Measurements from ENCODE around the gene FGF3.

Gene FGF3

DNA sequence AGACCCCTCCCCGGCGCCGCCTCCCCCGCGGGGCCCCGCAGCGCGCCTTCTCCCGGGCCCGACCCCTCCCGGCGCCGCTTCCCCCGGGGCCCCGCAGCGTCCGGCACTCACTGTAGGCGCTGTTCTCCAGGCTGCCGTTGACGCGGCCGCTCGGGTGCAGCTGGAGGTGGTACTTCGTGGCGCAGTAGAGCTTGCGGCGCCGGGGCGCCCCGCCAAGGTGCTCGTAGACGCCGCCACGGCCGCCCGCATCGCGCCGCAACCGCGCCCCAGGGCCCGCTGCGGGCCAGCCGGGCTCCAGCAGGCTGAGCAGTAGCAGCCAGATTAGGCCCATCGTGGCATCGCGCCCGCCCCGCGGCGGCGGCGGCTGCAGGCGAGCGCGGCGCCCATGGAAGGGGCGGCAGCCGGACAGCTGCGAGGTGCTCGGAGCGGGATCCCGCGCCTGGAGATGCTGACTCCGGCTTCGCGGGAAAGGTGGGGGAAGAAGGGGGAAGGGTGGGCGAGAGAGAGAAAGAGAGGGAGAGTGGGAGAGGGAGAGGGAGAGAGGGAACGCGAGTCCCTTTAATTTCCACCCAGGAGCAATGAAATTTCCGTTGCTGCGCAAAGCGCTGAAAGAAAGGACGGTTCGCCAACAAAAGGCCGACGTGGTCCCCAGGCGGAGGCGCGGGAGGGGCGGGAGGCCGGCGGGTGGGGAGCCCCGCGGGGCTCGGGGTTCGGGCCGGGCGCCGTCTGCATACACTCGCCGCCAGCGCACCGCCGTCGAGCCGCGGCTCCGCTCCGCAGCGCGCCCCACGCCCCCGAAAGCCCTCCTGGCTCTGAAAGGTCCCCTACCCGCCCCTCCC, at the start of gene FGF3:
Gene FGF3 (minus strand): TSS at position 814 of the 839 bp plus-strand sequence. CDS start 483 bp downstream, at position 331.
- DNase-seq: no peak

DNA sequence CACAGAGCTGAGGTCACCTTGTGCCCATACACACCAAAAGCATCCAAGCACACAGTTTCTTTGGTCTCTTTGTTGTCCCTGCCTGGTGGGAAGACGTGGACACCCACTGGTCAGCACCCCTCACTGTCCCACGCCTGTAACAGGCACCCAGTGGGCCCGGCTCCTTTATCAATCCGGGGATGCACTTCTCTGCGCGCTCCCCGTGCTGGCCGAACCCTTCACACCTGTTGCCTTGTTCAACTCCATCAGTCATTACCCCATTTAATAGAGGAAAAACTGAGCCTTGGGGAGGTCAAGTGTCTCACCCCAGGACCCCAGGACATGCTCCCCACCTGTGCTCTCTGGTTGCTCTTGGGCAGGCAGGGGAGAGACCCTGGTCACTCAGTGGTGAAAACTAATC, 49.7 kb upstream of the FGF3 start:
- DNase-seq: no peak

DNA sequence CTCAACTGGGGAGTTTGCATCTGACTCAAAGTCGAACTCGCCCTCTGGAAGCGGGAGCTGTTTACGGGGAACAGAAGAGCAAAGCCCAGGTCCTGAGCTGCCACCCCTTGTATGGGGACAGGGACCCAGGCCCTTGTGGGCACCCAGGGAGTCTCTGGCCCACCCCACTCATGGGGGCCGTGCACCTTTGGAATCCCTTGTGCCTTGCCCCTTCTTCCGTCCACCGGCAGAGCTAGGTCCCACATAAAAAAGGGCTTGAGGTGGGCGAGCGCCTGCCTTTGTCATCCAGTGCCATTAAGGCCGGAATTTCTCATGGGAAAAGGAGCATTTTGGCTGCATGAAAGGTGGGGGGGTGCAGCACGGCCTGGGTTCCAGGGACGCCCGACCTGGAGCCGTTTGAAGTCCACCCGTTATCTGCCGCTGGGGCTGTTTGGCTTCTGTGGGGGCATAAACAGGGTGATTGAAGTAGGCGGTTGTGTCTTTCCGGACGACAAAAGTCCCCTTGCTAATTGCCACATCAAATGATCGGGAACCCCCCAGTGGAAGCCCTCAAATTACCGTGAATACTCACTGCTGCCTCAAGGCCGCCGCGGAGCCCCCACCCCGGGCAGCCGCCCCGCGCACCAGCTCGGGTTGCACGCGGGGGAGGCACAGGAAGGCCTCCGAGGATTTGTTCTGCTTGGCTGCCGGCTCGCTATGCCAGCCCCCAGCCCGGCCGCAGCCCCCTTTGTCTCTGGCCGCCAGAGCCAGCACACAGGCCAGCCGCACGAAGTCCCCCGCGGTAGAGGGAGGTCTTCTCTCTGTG, 49.0 kb upstream of the FGF3 start:
- DNase-seq: no peak

DNA sequence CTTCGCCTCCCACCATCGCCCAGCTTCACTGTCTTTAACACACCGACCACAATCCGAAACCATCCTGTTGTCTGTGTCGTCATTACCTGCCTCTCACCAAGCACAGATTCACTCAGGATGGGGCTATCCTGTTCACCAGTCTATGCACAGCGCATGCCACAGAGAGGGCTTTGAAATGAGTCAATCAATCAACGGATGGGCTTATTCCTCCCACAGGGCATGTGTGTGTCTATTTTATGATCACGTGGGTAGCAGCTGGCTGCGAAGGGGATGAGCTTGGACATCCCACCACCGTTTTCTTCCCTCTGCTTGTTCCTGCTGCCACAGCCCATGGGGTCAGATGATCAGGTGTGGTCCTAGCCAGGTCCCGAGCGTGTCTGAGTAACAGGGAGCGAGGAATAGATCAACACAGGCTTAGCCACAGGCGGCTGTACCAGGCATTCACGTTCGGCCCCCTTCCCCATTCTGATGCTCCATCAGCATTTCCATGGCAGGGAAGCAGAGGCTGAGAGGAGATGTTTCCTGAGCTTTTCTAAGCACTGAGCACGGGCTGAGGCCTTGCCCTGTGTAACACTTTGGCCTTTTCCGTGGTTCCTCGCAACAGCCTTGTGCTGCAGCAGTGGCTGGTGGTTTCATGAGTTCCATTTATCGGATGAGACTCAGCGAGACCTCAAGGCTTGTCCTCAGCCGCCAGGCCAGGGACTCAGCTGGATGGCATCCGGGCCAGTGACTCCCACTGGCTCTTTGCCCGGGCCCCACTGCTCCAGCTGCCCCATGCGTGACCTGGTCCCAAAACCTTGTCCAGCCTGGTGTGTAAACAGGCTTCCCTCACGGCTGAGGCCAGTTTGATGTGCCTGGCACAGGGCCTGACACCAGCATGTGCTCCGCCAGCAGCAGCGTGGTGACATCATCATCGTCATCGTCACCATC, 48.1 kb upstream of the FGF3 start:
- DNase-seq: no peak

DNA sequence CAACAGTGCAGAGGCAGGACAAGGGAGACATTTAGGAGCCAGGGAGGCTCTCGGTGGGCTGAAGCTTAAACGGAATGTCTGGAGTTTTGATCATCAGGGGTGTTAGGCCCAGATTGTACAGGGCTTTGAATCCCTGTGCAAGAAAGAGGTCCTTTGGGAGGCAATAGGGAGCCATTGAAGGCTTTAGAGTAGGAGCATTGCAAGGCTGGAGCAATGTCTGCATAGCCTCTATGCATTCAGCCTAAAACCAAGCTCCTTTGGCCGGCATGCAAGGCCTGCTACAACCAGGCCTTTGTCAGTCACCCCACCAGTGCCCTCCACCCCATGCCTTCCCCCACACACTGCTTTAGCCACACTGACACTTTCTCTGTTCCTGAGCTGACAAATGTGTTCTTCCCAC, 47.4 kb upstream of the FGF3 start:
- no peak for DNase-seq

DNA sequence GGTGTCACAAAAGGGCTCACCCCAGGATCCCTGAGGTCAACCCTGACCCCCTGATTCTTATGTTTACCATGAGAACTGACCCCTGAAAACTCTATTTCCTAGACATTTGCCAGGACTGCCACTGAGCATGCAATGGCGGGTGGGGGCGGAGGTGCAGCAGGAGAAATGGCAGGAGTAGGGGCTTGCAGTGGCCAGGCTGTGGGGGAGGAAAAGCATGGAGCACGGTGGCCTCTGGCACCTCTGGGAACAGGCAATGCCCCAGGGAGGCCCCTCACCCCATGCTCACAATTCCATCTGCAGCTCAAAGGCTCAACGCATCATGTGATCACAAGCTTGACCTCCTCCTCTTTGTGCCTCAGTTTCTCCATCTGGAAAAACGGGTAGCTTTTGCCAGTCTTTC, 46.5 kb upstream of the FGF3 start:
- no peak for DNase-seq

DNA sequence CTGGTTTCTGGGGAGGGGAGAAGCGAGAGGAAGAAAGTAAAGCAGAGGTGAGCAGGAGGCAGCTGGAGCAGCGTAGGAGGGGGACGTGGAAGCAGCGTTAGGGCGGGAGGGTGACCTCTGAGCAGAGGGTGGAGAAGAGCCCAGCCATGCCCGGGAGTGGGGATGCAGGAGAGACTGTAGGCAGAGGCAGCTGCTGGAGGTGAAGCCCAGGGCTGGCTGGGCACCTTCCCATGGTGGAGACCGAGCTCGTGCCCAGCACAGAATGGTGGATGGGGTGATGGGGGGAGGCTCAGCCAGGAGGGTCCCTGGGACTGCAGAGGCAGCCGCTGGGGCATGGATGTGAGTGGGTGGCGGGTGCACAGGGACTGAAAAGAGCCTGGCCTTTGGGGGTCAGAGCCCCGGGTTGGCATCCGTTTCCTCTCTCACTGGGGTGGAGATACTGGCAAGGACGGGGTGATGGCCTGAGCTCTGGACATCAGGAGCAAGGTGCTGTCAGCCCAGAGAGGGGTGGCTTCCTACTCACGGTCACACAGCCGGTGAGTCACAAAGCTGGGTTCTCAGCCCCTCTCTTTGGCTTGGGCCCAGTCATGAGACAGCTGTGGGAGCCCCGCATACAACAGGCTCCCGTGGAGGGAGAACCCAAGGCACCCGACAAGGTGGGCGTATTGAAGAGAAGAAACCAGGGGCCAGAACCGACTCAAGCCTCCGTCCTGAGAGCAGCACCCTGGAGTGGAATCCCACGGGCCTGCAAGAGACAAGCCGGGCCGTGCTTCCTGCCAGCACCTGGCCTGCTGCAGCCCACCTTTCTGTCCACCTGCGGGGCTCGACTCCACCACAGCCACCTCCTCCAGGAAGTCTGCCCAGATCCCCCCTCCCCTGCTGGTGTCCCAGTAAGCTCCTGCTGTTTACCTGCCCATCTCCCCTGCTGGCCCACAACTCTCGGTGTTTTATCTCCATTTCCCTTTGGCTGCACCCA, 45.8 kb upstream of the FGF3 start:
- no peak for DNase-seq

DNA sequence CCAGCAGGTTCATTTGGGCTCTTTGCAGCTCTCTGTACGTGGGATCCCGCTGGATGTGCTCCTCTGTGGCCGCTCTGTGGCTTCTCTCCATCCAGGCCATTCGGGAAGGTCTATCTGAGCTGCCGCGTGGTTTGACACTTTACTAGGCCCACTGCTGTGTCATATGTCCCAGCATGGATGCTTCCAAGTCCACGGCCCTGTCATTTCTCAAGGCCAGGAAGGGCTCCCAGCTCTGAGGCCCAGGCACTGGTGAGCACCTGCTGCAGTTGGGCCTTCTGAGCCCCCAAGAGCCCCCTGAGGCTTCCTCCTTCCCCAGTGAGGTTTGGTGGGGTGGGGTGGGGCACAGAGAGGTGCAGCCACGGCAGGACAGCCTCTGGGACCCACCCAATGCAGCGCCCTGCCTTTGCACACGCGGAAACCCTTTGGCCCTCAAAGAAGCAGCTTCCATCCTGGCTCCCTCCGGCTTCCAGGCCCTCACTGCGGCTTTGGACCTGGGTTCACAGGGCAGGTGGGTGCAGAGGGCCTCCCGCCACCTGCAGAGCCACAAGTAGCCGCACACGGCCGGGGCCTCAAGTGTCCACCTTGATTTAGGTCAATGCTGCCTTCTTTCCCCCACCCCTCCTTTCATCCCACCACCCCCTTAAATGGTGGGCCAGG, 44.5 kb upstream of the FGF3 start:
- no peak for DNase-seq

DNA sequence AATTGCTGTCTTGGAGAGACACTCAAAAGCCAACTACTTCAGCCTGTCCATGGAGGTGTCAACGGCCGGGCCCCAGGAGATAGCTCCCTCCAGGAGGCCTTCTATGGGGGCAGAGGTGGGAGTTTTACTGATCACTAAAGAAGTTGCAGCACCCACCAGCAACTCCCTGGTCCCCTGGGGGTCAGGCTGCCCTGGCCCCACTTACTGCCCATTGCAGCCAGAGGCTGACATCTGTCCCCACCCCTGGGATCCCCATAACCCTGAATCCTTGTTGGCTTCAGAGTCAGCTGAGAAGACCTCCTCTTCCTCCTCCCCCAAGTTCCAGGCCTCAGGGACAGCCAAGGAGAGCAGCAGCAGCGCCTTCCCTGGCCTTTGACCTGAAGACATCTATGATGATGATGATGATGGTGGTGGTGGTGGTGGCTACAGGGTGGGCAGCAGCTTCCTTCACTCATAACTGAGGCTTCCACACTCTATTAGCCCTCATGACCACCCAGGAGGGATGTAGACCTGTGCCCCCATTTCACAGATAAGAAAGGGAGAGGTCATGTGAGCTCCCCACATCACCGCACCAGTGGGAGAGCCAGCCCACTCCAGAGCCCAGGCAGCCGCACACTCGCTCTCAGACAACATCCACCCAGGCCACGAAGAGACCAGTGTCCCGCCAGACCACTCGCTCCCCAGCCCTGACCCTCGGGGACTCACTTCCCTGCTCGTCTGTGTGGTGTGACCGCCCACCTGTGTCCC, 43.8 kb upstream of the FGF3 start:
- no peak for DNase-seq

DNA sequence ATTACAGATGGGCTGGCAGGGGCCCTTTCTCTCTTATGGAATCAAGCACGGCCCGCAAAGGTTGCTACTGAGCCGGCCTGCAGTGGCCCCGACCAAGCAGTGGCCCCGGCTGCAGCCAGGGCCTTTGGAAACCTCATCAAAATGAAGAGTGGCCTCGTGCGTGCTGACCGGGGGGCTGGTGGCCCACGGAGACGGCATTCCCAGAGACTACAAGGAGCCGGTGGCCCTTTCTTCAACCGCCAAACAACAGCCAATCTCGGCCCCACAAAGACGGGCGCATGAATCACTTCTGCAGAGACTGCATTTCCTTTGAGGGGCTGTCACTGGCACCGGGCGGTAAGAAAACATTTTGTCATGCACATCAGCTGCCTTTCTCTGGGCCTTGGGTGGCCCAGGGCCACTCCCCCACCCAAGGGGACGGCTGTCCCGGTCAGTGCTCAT, 43.1 kb upstream of the FGF3 start:
- no peak for DNase-seq

DNA sequence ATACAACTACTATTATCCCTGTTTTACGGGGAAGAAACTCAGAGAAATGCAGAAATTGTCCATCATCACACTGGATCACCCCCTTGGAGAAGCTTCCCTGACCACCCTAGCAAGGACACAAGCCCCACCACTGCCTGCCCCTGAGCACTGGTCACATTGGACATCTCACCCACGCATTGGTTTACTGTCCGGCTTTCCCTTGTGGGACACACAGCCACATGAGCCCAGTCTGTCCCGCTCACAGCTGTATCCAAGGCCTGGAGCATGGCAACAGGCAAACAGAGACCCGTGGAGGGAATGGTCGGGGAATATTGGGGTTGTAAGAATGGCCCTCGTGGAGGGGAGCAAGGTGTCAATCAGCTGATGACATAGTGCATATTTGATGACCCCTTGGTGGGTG, 42.7 kb upstream of the FGF3 start:
- no peak for DNase-seq

DNA sequence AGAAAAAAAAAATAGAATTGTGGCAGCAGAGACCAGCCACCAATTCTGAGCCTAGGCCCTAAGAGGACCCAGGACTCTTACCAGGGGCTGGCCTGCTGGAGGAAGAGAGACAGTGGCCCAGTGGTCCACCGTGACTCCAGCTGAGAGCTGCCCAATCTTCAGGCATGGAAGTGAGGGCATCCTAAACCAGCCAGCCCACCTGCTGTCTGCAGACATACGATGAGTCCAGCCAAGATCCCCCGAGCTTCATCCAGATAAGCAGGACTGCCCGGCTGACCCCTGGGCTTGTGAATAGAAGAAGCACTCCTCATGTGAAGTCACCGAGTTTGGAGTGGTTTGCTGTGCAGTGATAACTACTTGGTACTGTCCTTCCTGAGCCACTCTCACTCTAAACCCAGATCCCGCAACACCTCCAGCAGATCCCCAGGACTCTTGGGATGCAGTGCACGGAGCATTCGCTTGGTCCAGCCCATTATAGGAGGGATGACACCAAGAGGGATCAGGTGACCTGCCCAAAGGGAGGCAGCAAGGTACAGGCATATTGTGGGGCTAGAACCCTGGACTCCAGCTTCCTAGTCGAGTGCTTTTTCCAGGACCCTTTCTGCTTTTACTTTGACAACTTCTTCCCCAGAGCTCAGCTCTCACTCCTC, 41.7 kb upstream of the FGF3 start:
- DNase-seq: no peak

DNA sequence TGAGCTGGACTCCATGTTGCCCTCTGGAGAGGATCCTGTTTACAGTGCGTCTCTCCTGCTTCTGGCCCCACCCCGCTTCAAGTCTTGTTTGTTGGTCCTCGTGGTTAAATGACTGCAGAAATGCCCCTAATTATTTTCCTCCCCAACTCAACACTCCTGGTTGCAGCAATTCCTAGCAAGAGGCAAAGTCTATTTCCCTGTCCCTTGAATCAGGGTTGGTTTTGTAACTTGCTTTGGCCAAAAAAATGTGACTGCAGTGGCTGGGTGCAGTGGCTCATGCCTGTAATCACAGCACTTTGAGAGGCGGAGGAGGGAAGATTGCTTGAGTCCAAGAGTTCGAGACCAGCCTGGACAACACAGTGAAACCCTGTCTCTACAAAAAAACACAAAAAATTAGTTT, 41.0 kb upstream of the FGF3 start:
- no peak for DNase-seq

DNA sequence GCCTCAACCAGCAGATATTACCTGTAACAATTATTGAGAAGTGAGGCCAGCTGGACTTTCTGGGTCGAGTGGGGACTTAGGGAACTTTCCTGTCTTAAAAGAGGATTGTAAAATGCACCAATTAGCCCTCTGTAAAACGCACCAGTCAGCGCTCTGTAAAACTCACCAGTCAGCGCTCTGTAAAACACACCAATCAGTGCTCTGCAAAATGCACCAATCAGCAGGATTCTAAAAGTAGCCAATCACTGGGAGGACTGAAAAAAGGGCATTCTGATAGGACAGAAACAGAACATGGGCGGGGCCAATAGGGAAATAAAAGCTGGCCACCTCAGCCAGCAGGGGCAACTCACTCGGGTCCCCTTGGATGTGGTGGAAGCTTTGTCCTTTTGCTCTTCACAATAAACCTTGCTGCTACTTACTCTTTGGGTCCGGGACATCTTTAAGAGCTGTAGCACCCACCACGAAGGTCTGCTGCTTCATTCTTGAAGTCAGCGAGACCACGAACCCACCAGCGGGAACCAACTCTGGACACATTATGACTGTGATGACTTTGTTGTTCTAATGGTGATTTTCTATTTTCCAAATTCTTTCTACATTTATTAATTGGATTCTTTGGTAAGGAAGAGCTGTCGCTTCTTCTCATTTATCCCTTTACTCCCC, 40.2 kb upstream of the FGF3 start:
- no peak for DNase-seq

DNA sequence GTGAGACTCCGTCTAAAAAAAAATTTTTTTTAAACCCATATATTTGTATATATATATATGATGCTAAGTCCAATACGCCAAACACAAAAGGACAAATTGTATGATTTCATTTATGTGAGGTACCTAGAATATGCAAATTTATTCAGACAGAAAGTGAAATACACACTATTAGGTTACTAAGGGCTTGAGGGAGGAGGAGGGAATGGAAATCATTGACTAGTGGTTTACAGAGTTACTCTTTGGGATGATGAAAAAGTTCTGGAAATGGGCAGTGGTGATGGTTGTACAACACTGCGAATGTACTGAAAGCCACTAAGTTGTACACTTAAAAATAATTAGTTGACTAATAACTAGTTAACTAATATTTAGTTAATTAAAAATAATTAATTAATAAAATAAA, 36.2 kb upstream of the FGF3 start:
- no peak for DNase-seq

DNA sequence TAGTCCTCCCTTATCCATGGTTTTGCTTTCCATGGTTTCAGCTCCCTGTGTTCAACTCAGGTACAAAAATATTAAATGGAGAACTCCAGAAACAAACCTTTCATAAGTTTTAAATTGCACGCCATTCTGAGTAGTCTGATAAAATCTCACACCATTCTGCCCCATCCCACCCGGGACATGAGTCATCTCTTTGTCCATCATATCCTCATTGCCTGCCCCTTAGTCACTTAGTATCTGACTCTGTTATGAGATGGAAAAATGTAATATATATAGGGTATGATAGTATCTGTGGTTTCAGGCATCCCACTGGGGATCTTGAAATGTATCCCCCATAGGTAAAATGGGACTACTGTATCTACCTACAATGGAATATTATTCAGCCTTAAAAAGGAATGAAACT, 35.5 kb upstream of the FGF3 start:
- no peak for DNase-seq

DNA sequence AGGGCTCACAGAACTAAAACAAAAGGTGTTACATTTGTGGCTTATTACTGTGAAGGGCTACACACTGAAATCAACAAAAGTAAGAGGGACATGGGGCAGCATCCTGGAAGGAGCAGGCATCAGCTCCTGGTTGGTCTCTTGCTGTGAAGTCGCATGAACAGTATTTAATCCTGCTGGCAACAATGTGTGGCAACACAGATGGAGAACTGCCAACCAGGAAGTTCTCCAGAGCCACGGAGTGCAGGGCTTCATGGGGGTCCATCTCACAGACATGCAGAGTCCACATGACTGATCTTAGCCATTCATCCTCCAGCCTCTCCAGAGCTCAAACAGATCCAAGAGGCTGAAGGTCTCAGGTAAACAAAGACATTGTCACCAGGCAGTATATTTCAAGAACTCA, 32.8 kb upstream of the FGF3 start:
- DNase-seq: no peak

DNA sequence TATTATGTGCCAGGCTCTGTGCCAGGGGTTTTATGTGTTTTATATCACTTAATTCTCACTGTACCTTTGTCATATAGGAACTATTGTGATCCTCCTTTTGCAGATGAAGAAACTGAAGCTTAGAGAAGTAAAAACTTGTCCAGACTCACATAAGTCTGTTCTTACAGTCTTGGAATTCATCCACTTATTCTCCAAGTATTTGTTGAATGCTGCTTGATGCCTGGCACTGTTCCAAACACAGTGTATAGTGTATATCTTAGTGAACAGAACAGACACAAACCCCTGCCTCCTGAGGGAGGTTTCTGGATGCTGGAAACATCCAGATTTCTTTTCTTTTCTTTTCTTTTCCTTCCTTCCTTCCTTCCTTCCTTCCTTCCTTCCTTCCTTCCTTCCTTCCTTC, 29.0 kb upstream of the FGF3 start:
- no peak for DNase-seq

DNA sequence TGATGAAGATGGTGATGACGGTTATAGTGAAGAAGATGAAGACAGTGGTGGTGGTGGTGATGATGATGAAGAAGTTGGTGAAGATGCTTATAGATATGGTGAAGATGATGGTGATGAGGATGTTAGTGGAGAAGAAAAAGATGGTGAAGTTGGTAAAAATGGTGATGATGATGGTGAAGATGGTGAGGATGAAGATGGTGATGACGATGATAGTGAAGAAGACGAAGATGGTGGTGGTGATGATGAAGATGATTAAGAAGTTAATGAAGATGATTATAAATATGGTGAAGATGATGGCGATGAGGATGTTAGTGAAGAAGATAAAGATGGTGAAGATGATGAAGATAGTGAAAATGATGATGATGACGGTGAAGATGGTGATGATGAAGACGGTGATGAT, 25.2 kb upstream of the FGF3 start:
- no peak for DNase-seq

DNA sequence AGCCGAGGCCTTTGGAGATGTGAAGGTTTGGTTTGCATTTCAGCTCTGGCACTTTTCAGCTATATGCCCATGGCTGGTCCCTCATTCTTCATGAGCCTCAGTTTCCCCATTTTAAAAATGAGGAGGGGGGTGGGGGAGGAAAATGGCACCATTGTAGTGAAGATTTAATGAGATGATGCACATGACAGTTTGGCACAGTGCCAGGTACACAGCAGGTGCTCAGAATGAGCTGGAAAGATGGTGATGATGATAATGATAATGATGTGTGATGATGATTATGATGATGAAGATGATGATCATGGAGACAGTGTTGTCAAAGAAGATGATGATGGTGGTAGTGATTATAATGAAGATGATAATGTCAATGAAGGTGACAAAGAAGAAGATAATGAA, 24.3 kb upstream of the FGF3 start:
- DNase-seq: no peak
